ENCODE measurements around the gene PCBP3. TPM values are rescaled to one million over a fixed set of nuclear protein-coding genes. Genes with fewer than 3 reads are reported as not detected.

The PCBP3 gene
- total RNA-seq, 1 experiment from 2014 or later = 1.4 TPM

- Mint-ChIP-seq H3K9me3 (ENCODE audit: low read depth, unreplicated experiment) (no peaks in the 10 kb centered on the region), H3K36me3 (ENCODE audit: insufficient read depth, unreplicated experiment) (no peaks in the 10 kb centered on the region), H3K27me3 (ENCODE audit: unreplicated experiment) (no peaks in the 10 kb centered on the region), H3K4me1 (ENCODE audit: low read depth, unreplicated experiment) (no peaks in the 10 kb centered on the region), H3K27ac (ENCODE audit: unreplicated experiment) (no peak overlapping the region), H3K4me3 (ENCODE audit: low read depth, unreplicated experiment) (no peak overlapping the region)
- intact Hi-C loops (cut with micrococcal nuclease; ENCODE audit: unreplicated experiment) = no loop called here
- BruUV-seq (replicated peaks) = no TSS peak
- CTCF ChIA-PET = no interaction called here
- DNase-seq = no peak
- no peak for TF ChIP-seq CTCF (IDR thresholded peaks at IDR 0.05; ENCODE audit: unreplicated experiment)
Measured at GRCh38 chr21:45742247-45742646, 98.7 kb downstream of the PCBP3 start.

- TF ChIP-seq CTCF (IDR thresholded peaks at IDR 0.05; ENCODE audit: unreplicated experiment) = no peak
- no peak overlapping the region for H3K4me3 Mint-ChIP-seq (ENCODE audit: low read depth, unreplicated experiment)
- H3K27ac Mint-ChIP-seq (ENCODE audit: unreplicated experiment) = no peak overlapping the region
- no peaks in the 10 kb centered on the region for H3K4me1 Mint-ChIP-seq (ENCODE audit: low read depth, unreplicated experiment)
- no peaks in the 10 kb centered on the region for H3K36me3 Mint-ChIP-seq (ENCODE audit: insufficient read depth, unreplicated experiment)
- intact Hi-C loops (cut with micrococcal nuclease; ENCODE audit: unreplicated experiment) = no loop called here
- no peaks in the 10 kb centered on the region for H3K9me3 Mint-ChIP-seq (ENCODE audit: low read depth, unreplicated experiment)
- DNase-seq = no peak
- CTCF ChIA-PET = no interaction called here
- BruUV-seq (replicated peaks) = no TSS peak
- H3K27me3 Mint-ChIP-seq (ENCODE audit: unreplicated experiment) = peaks cover 22% of the 10 kb centered on the region
Measured at GRCh38 chr21:45745256-45745655, 101.7 kb downstream of the PCBP3 start.

- H3K27ac Mint-ChIP-seq (ENCODE audit: unreplicated experiment) = no peak overlapping the region
- CTCF ChIA-PET = no interaction called here
- BruUV-seq (replicated peaks) = no TSS peak
- DNase-seq = no peak
- no peak for TF ChIP-seq CTCF (IDR thresholded peaks at IDR 0.05; ENCODE audit: unreplicated experiment)
- intact Hi-C loops (cut with micrococcal nuclease; ENCODE audit: unreplicated experiment) = no loop called here
- H3K27me3 Mint-ChIP-seq (ENCODE audit: unreplicated experiment) = peaks cover 36% of the 10 kb centered on the region
- H3K4me1 Mint-ChIP-seq (ENCODE audit: low read depth, unreplicated experiment) = no peaks in the 10 kb centered on the region
- H3K9me3 Mint-ChIP-seq (ENCODE audit: low read depth, unreplicated experiment) = no peaks in the 10 kb centered on the region
- H3K36me3 Mint-ChIP-seq (ENCODE audit: insufficient read depth, unreplicated experiment) = no peaks in the 10 kb centered on the region
- H3K4me3 Mint-ChIP-seq (ENCODE audit: low read depth, unreplicated experiment) = no peak overlapping the region
Measured at GRCh38 chr21:45747233-45747766, 103.8 kb downstream of the PCBP3 start.

GRCh38 chr21:45747802-45748445 is 104.4 kb downstream of the PCBP3 start:
- no peaks in the 10 kb centered on the region for H3K36me3 Mint-ChIP-seq (ENCODE audit: insufficient read depth, unreplicated experiment)
- peak; percentile 7 for DNase-seq
- H3K9me3 Mint-ChIP-seq (ENCODE audit: low read depth, unreplicated experiment) = no peaks in the 10 kb centered on the region
- H3K27ac Mint-ChIP-seq (ENCODE audit: unreplicated experiment) = no peak overlapping the region
- peaks cover 36% of the 10 kb centered on the region for H3K27me3 Mint-ChIP-seq (ENCODE audit: unreplicated experiment)
- CTCF ChIA-PET = no interaction called here
- H3K4me3 Mint-ChIP-seq (ENCODE audit: low read depth, unreplicated experiment) = no peak overlapping the region
- intact Hi-C loops (cut with micrococcal nuclease; ENCODE audit: unreplicated experiment) = no loop called here
- TF ChIP-seq CTCF (IDR thresholded peaks at IDR 0.05; ENCODE audit: unreplicated experiment) = no peak
- no peaks in the 10 kb centered on the region for H3K4me1 Mint-ChIP-seq (ENCODE audit: low read depth, unreplicated experiment)
- BruUV-seq (replicated peaks) = no TSS peak
